Osteocyte (in vitro differentiated cells): Measurements from ENCODE around the gene ORAI1. TPM values are rescaled to one million over a fixed set of nuclear protein-coding genes. Genes with fewer than 3 reads are reported as not detected.
A peak's percentile ranks its signal among the peaks of the same experiment; 100 is the strongest.

ENCODE experiments used
- DNase-seq: peaks from one replicate; pipeline ENCODE4 v3.0.0; 2021; ENCODE audit warnings: mixed read lengths; ENCODE audit not compliant: unreplicated experiment; ENCODE audit errors: extremely low spot score
- H3K27ac Mint-ChIP-seq: one replicate; pipeline ENCODE4 v1.8.0; 2021; ENCODE audit warnings: mild to moderate bottlenecking, mixed read lengths; ENCODE audit not compliant: unreplicated experiment
- H3K27me3 Mint-ChIP-seq: one replicate; pipeline ENCODE4 v1.8.0; 2021; ENCODE audit warnings: mixed read lengths; ENCODE audit not compliant: unreplicated experiment
- H3K36me3 Mint-ChIP-seq: one replicate; pipeline ENCODE4 v1.8.0; 2021; ENCODE audit warnings: mixed read lengths; ENCODE audit not compliant: unreplicated experiment
- H3K4me1 Mint-ChIP-seq: one replicate; pipeline ENCODE4 v1.8.0; 2021; ENCODE audit warnings: mixed read lengths; ENCODE audit not compliant: unreplicated experiment
- H3K4me3 Mint-ChIP-seq: one replicate; pipeline ENCODE4 v1.8.0; 2021; ENCODE audit warnings: mild to moderate bottlenecking, moderate library complexity, mixed read lengths; ENCODE audit not compliant: unreplicated experiment
- H3K9me3 Mint-ChIP-seq: one replicate; pipeline ENCODE4 v1.8.0; 2021; ENCODE audit warnings: mixed read lengths; ENCODE audit not compliant: unreplicated experiment
- total RNA-seq: library from RNA; stranded (reverse); gene quantifications from 2 replicates; pipeline ENCODE4 v1.2.1, GENCODE V29; 2021
- TF ChIP-seq, protein P1 (sequence below): fragments of 200-600 bp; sonication (generic); IDR thresholded peaks from 2 replicates; pipeline ENCODE4 v1.5.0; 2021; ENCODE audit warnings: antibody characterized with exemption, mild to moderate bottlenecking, moderate library complexity

Gene ORAI1
- total RNA-seq, 1 donor from 2014 or later = 9.1 TPM

DNA sequence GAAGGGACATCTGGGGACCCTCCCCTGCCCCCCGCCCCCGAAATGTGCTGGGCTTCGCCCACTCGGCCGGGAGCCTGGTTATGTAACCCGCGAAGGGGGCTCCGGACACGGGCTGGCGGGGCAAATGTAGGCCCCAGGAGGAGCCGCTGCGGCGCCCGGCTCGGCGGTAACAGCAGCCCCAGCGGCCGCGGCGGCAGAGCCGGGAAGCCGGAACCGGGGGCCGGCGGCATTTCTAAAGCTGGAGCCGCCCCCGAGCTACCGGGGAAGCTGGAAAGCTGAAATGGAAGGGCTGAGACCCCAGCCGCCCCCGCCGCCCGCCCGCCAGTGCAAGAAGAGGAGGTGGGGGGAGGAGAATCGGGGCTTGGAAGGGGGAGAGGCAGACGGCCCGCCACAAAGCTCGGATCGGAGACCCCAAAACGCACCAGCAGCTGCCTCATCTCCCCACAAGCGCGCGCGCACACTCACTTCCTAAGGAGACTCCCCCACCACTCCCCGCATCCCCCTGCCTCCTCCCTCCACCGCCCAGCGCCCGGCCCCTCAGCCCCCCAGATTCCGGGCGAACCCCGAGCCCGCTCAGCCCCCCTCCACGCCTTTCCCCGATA, 47.0 kb upstream of the ORAI1 start:
- Mint-ChIP-seq H3K4me1 (peaks cover 58% of the 10 kb centered on the region), H3K9me3 (no peaks in the 10 kb centered on the region), H3K36me3 (peaks cover 8% of the 10 kb centered on the region), H3K27ac (no peak overlapping the region), H3K27me3 (no peaks in the 10 kb centered on the region), H3K4me3 (peak overlapping the region; percentile 88)
- no peak for DNase-seq
- TF ChIP-seq, protein P1, sequence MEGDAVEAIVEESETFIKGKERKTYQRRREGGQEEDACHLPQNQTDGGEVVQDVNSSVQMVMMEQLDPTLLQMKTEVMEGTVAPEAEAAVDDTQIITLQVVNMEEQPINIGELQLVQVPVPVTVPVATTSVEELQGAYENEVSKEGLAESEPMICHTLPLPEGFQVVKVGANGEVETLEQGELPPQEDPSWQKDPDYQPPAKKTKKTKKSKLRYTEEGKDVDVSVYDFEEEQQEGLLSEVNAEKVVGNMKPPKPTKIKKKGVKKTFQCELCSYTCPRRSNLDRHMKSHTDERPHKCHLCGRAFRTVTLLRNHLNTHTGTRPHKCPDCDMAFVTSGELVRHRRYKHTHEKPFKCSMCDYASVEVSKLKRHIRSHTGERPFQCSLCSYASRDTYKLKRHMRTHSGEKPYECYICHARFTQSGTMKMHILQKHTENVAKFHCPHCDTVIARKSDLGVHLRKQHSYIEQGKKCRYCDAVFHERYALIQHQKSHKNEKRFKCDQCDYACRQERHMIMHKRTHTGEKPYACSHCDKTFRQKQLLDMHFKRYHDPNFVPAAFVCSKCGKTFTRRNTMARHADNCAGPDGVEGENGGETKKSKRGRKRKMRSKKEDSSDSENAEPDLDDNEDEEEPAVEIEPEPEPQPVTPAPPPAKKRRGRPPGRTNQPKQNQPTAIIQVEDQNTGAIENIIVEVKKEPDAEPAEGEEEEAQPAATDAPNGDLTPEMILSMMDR = no peak

DNA sequence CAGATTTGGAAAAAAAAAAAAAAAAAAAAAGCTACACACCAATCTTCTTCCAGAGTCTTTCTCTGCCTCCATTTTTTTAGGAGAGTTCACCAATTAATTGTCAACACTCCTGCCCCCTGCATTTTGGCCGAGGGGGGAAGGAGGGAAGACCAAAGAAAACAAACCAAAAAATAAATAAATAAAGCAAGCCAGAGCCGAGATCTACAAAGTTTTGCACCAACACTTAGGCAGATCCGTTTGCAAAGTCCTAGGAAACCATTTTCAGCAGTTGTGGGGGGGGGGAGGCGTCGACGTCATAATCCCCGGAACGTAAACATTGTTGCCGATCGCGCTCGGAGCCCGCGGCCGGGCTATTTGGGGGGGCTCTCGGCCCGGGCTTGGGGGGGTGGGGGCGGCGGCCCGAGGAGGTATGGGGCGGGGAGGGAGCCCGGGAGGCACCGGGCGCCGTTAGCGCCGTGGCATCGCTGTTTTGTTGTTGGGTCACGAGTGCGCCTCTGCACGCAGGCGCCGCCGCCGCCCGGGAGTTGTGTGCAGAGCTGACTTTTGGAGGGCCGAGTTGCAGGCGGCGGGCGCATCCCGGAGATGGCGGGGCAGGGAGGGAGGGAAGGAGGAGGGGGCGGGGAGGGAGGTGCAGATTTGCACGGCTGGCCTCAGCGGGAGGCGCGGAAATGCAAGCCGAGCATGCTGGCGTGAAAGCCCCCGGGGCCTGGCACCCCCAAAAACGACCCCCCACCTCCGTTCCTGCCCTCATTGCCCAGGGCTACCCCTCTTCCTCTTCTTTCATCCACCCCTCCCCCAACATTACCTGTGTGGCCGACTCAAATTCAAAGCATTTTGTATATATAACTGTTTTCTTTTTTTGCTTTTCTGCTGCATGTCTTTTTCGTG, 46.1 kb upstream of the ORAI1 start:
- Mint-ChIP-seq H3K27ac (peak overlapping the region; percentile 93), H3K27me3 (no peaks in the 10 kb centered on the region), H3K36me3 (peaks cover 5% of the 10 kb centered on the region), H3K4me1 (peaks cover 58% of the 10 kb centered on the region), H3K4me3 (peak overlapping the region; percentile 88), H3K9me3 (no peaks in the 10 kb centered on the region)
- DNase-seq = no peak
- TF ChIP-seq, protein P1 = no peak

DNA sequence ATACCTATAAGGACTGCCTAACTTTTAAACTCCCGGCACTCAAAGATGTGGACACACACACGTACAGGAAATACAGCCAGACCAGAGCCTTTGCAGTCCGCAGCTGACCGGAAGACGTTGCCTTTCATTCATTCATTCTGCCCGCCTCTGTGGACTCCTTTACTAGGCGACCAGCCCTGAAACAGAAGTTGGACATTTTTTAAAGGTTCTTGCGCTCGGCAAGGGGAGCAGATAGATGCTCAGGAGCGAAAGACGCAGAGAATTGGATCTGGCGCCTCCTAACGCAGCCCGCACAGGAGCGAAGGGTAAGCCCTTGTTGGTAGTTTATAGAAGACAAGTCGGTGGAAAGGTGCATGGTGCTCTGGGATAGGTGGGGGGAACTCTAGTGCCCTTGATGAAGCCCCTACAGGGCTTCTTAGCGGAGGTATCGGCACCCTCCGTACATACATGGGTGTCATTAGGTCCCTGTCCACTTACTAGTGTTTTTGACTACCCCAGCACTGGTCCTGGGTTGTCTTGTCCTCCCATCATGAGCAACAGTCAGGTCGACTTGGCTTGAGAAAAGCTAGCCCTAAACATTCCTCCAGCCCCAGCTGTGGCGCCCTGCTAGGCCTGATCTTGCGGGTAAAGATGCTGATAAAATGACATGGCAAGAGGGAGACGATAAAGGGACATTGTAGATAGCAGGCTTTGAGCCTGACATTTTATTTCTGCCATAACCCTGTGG, 45.2 kb upstream of the ORAI1 start, which contains the start of gene KDM2B:
Gene KDM2B (minus strand): TSS at position 65 of the 727 bp plus-strand sequence. CDS start 112 bp downstream, outside the sequence.
- DNase-seq = no peak
- no peaks in the 10 kb centered on the region for H3K27me3 Mint-ChIP-seq

DNA sequence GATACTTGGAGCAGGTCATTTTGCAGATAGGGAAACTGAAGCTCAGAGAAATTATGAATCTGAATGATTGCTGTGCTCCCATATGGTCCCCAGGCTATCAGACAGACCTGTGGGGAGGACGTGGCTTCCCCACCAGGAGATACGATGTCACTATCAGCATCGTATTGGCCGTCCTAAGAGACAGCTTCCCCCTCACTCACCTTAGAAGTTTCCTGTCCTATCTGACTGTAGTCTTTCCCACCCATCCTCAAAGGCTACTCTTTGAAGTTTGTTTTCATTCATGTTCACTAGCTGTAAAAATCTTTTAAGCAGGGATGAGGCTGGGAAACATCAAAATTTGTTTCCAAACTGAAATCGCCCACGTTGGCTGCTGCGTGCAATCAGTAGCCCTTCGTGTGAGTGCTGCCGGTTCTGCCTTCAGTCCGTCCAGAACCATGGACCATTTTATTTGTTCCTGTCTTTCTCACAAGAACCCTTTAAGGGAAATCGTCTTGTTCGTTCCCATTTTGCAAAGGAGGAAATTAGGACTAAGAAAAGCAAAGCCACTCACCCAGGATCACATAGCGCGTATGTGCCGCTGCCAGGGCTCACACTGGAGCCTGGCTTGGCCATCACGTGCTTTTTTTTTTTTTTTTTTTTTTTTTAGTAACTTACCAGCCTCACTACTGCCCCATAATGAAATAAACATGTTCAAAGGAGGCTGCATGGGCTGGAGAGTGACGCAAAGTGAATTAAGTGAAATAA, 44.5 kb upstream of the ORAI1 start:
- peak overlapping the region; percentile 89 for H3K27ac Mint-ChIP-seq
- H3K4me1 Mint-ChIP-seq = peaks cover 41% of the 10 kb centered on the region
- no peaks in the 10 kb centered on the region for H3K27me3 Mint-ChIP-seq
- no peaks in the 10 kb centered on the region for H3K9me3 Mint-ChIP-seq
- H3K36me3 Mint-ChIP-seq = no peaks in the 10 kb centered on the region
- DNase-seq = no peak
- TF ChIP-seq, protein P1 = peak; percentile 31
- peak overlapping the region; percentile 88 for H3K4me3 Mint-ChIP-seq

More for the DNA sequence above, 45.2 kb upstream of the ORAI1 start, which contains the start of gene KDM2B:
- Mint-ChIP-seq H3K36me3 (no peaks in the 10 kb centered on the region), H3K27ac (peak within 1 kb of the TSS; percentile 93), H3K4me3 (peak within 1 kb of the TSS; percentile 88), H3K9me3 (no peaks in the 10 kb centered on the region), H3K4me1 (peaks cover 49% of the 10 kb centered on the region)
- TF ChIP-seq, protein P1 = no peak
